ENCODE results near the gene FAM210A.
A peak's percentile ranks its signal among the peaks of the same experiment; 100 is the strongest.
"Not testable (repeated sequence)": the region's sequence is repeated elsewhere in the genome, so short reads cannot be mapped to it uniquely, and the experiment has no call there.

Gene FAM210A

GRCh38 chr18:13696961-13697360 is 29.4 kb downstream of the FAM210A start:
- no peak for DNase-seq

GRCh38 chr18:13695337-13695736 is 31.0 kb downstream of the FAM210A start:
- DNase-seq: not testable (repeated sequence)

- not testable (repeated sequence) for DNase-seq
Measured at GRCh38 chr18:13690060-13690459, 36.3 kb downstream of the FAM210A start.

GRCh38 chr18:13688191-13689136 is 37.9 kb downstream of the FAM210A start:
- no peak for DNase-seq

- no peak for DNase-seq
Measured at GRCh38 chr18:13684546-13684945, 41.8 kb downstream of the FAM210A start.

- no peak for DNase-seq
Measured at GRCh38 chr18:13681701-13682100, 44.7 kb downstream of the FAM210A start.

- no peak for DNase-seq
Measured at GRCh38 chr18:13680612-13681011, 45.7 kb downstream of the FAM210A start.

- DNase-seq: not testable (repeated sequence)
Measured at GRCh38 chr18:13677350-13677749, 49.0 kb downstream of the FAM210A start.

GRCh38 chr18:13676471-13676870 is 49.9 kb downstream of the FAM210A start:
- DNase-seq: no peak

- no peak for DNase-seq
Measured at GRCh38 chr18:13672657-13673056, 53.7 kb downstream of the FAM210A start.

GRCh38 chr18:13661779-13662256 is 64.5 kb downstream of the FAM210A start:
- DNase-seq: no peak

- no peak for DNase-seq
Measured at GRCh38 chr18:13661051-13661778, 65.1 kb downstream of the FAM210A start.

- no peak for DNase-seq
Measured at GRCh38 chr18:13660510-13660909, 65.8 kb downstream of the FAM210A start.

- no peak for DNase-seq
Measured at GRCh38 chr18:13658436-13659204, 67.7 kb downstream of the FAM210A start.

- no peak for DNase-seq
Measured at GRCh38 chr18:13657974-13658373, 68.4 kb downstream of the FAM210A start.

- peak; percentile 23 for DNase-seq
Measured at GRCh38 chr18:13653746-13654433, 72.5 kb downstream of the FAM210A start.

- DNase-seq: no peak
Measured at GRCh38 chr18:13649397-13650390, 76.7 kb downstream of the FAM210A start.

GRCh38 chr18:13647761-13648160 is 78.6 kb downstream of the FAM210A start:
- DNase-seq: no peak

- DNase-seq: no peak
Measured at GRCh38 chr18:13646633-13647032, 79.7 kb downstream of the FAM210A start.

- DNase-seq: no peak
Measured at GRCh38 chr18:13645093-13645492, 81.3 kb downstream of the FAM210A start.

- no peak for DNase-seq
Measured at GRCh38 chr18:13643261-13643751, 83.1 kb downstream of the FAM210A start.

Measured in NCI-H187 treated with DMSO at 0.1 percent for 48 hours (cell line).